ENCODE data around the gene PCDHB6. TPM values are rescaled to one million over a fixed set of nuclear protein-coding genes. Genes with fewer than 3 reads are reported as not detected.
"Not testable (repeated sequence)": the region's sequence is repeated elsewhere in the genome, so short reads cannot be mapped to it uniquely, and the experiment has no call there.

The PCDHB6 gene
- total RNA-seq, 4 donors from 2014 or later, result 0.19 TPM; not detected in 3

DNA sequence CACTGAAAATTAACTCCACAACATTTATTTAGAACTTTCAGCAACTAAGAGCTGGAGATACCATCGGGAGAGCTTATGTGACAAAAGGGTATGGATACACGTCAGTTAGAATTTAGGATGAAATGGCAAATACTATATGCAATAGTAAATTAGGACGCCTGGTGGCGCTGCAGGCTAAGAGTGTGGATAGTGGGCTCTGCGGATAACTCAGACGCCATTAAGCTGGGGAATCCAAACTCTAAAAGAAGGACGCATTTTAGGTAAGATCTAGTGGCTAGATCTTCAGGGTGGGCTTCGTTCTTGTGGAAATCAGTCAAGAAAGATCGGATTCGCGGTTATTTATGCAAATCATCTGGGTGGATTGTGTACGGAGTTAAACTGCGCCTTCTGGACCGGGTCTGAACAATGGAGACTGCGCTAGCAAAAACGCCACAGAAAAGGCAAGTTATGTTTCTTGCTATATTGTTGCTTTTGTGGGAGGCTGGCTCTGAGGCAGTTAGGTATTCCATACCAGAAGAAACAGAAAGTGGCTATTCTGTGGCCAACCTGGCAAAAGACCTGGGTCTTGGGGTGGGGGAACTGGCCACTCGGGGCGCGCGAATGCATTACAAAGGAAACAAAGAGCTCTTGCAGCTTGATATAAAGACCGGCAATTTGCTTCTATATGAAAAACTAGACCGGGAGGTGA, 14.7 kb upstream of the PCDHB6 start, which contains the start of gene PCDHB5:
TSS of gene PCDHB5 (plus strand) at position 177 of the 688 bp plus-strand sequence. CDS start at position 406, 229 bp downstream.
- Histone ChIP-seq H3K27ac (no peak within 1 kb of the TSS), H3K9me3 (peaks cover 0 to 78% (median 29%) of the 10 kb centered on the region in 3 donors)
- DNase-seq, result no peak

DNA sequence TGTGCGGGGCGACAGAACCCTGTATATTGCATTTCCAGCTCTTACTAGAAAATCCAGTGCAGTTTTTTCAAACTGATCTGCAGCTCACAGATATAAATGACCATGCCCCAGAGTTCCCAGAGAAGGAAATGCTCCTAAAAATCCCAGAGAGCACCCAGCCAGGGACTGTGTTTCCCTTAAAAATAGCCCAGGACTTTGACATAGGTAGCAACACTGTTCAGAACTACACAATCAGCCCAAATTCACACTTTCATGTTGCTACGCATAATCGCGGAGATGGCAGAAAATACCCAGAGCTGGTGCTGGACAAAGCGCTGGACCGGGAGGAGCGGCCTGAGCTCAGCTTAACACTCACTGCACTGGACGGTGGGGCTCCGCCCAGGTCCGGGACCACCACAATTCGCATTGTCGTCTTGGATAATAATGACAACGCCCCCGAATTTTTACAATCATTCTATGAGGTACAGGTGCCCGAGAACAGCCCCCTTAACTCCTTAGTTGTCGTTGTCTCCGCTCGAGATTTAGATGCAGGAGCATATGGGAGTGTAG, 14.1 kb upstream of the PCDHB6 start:
- TF ChIP-seq, protein P1, sequence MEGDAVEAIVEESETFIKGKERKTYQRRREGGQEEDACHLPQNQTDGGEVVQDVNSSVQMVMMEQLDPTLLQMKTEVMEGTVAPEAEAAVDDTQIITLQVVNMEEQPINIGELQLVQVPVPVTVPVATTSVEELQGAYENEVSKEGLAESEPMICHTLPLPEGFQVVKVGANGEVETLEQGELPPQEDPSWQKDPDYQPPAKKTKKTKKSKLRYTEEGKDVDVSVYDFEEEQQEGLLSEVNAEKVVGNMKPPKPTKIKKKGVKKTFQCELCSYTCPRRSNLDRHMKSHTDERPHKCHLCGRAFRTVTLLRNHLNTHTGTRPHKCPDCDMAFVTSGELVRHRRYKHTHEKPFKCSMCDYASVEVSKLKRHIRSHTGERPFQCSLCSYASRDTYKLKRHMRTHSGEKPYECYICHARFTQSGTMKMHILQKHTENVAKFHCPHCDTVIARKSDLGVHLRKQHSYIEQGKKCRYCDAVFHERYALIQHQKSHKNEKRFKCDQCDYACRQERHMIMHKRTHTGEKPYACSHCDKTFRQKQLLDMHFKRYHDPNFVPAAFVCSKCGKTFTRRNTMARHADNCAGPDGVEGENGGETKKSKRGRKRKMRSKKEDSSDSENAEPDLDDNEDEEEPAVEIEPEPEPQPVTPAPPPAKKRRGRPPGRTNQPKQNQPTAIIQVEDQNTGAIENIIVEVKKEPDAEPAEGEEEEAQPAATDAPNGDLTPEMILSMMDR (IDR thresholded peaks at IDR 0.05), result no peak
- no peak for TF ChIP-seq POLR2A (IDR thresholded peaks at IDR 0.05)
- Histone ChIP-seq H3K4me1 (no peaks in the 10 kb centered on the region), H3K9me3 (peaks cover 0 to 83% (median 29%) of the 10 kb centered on the region in 3 donors), H3K27me3 (no peaks in the 10 kb centered on the region), H3K27ac (no peak overlapping the region), H3K4me3 (peak overlapping the region; percentile 1 to 56 (median 27)), H3K36me3 (no peaks in the 10 kb centered on the region)
- DNase-seq, result no peak
- WGBS, 2 donors, result 64 to 67% methylated on average over 18 to 19 of the region's 19 CpGs
- intact Hi-C loops (cut with DNase I), result no loop called here

More for the DNA sequence above, 14.7 kb upstream of the PCDHB6 start, which contains the start of gene PCDHB5:
- Histone ChIP-seq H3K27me3 (no peaks in the 10 kb centered on the region), H3K4me1 (no peaks in the 10 kb centered on the region), H3K36me3 (no peaks in the 10 kb centered on the region), H3K4me3 (peak within 1 kb of the TSS; percentile 1 to 56 (median 27))
- intact Hi-C loops (cut with DNase I), result no loop called here
- 25 to 37% methylated on average over 19 to 22 of the region's 22 CpGs for WGBS, 2 donors
- no peak for TF ChIP-seq POLR2A (IDR thresholded peaks at IDR 0.05)
- TF ChIP-seq, protein P1 (IDR thresholded peaks at IDR 0.05), result peak in 1 of 6 experiments; percentile 21

DNA sequence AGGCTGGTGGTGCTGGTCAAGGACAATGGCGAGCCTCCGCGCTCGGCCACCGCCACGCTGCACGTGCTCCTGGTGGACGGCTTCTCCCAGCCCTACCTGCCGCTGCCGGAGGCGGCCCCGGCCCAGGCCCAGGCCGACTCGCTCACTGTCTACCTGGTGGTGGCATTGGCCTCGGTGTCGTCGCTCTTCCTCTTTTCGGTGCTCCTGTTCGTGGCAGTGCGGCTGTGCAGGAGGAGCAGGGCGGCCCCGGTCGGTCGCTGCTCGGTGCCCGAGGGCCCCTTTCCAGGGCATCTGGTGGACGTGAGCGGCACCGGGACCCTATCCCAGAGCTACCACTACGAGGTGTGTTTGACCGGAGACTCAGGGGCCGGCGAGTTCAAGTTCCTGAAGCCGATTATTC, 12.5 kb upstream of the PCDHB6 start:
- H3K27ac ChIP-seq; H3K36me3 ChIP-seq; H3K4me1 ChIP-seq; intact Hi-C loops (cut with DNase I); DNase-seq; H3K4me3 ChIP-seq; H3K27me3 ChIP-seq: not testable (repeated sequence)
- peaks cover 0 to 82% (median 29%) of the 10 kb centered on the region in 3 donors for H3K9me3 ChIP-seq
- 53 to 82% methylated on average over 2 to 23 of the region's 34 CpGs for WGBS, 2 donors

DNA sequence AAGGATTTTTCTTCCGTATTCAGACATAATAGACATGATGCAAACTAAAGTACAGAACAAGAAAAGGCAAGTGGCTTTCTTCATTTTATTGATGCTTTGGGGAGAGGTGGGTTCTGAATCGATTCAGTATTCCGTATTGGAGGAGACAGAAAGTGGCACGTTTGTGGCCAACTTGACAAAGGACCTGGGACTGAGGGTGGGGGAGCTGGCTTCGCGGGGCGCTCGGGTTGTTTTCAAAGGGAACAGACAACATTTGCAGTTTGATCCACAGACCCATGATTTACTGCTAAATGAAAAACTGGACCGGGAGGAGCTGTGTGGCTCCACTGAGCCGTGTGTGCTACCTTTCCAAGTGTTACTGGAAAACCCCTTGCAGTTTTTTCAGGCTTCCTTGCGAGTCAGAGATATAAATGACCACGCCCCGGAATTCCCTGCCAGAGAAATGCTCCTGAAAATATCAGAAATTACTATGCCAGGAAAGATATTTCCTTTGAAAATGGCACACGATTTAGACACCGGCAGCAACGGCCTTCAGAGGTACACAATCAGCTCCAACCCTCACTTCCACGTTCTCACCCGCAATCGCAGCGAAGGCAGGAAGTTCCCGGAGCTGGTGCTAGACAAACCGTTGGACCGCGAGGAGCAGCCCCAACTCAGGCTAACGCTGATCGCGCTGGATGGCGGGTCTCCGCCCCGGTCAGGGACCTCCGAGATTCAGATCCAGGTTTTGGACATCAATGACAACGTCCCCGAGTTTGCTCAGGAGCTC, 551 bp downstream of the PCDHB6 start:
- no peak overlapping the region for H3K4me3 ChIP-seq
- H3K36me3 ChIP-seq, result no peaks in the 10 kb centered on the region
- TF ChIP-seq POLR2A (IDR thresholded peaks at IDR 0.05), result no peak
- TF ChIP-seq, protein P1 (IDR thresholded peaks at IDR 0.05), result no peak
- no peak for DNase-seq
- peaks cover 0 to 45% (median 28%) of the 10 kb centered on the region in 3 donors for H3K9me3 ChIP-seq
- H3K27ac ChIP-seq, result no peak overlapping the region
- intact Hi-C loops (cut with DNase I), result no loop called here
- peaks cover 0 to 10% (median 0%) of the 10 kb centered on the region in 4 donors for H3K27me3 ChIP-seq
- 55 to 60% methylated on average over 24 to 33 of the region's 33 CpGs for WGBS, 2 donors
- H3K4me1 ChIP-seq, result no peaks in the 10 kb centered on the region

DNA sequence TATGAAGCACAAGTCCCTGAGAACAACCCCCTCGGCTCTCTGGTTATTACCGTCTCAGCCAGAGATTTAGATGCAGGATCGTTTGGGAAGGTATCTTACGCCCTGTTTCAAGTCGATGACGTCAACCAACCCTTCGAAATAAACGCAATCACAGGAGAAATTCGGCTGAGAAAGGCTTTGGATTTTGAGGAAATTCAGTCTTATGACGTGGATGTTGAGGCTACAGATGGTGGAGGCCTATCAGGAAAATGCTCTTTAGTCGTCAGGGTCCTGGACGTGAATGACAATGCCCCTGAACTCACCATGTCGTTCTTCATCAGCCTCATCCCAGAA, 1.1 kb downstream of the PCDHB6 start:
- no peak for DNase-seq
- intact Hi-C loops (cut with DNase I), result no loop called here
- peaks cover 0 to 49% (median 28%) of the 10 kb centered on the region in 3 donors for H3K9me3 ChIP-seq

DNA sequence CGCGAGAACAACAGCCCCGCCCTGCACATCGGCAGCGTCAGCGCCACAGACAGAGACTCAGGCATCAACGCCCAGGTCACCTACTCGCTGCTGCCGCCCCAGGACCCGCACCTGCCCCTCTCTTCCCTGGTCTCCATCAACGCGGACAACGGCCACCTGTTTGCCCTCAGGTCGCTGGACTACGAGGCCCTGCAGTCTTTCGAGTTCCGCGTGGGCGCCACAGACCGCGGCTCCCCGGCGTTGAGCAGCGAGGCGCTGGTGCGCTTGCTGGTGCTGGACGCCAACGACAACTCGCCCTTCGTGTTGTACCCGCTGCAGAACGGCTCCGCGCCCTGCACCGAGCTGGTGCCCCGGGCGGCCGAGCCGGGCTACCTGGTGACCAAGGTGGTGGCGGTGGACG, 1.8 kb downstream of the PCDHB6 start:
- H3K4me1 ChIP-seq; DNase-seq; intact Hi-C loops (cut with DNase I); H3K4me3 ChIP-seq; H3K27ac ChIP-seq; H3K36me3 ChIP-seq: not testable (repeated sequence)
- Histone ChIP-seq H3K9me3 (peaks cover 0 to 55% (median 33%) of the 10 kb centered on the region in 3 donors), H3K27me3 (peaks cover 0 to 10% (median 0%) of the 10 kb centered on the region in 4 donors)
- 40 to 54% methylated on average over 12 to 23 of the region's 41 CpGs for WGBS, 2 donors

More for the DNA sequence above, 1.1 kb downstream of the PCDHB6 start:
- H3K27me3 ChIP-seq, result peaks cover 0 to 10% (median 0%) of the 10 kb centered on the region in 4 donors
- H3K4me1 ChIP-seq, result no peaks in the 10 kb centered on the region
- no peak overlapping the region for H3K27ac ChIP-seq
- WGBS, 2 donors, result 50 to 64% methylated on average over 13 of the region's 13 CpGs
- no peaks in the 10 kb centered on the region for H3K36me3 ChIP-seq
- no peak overlapping the region for H3K4me3 ChIP-seq
- TF ChIP-seq, protein P1 (IDR thresholded peaks at IDR 0.05), result no peak
- TF ChIP-seq POLR2A (IDR thresholded peaks at IDR 0.05), result no peak

DNA sequence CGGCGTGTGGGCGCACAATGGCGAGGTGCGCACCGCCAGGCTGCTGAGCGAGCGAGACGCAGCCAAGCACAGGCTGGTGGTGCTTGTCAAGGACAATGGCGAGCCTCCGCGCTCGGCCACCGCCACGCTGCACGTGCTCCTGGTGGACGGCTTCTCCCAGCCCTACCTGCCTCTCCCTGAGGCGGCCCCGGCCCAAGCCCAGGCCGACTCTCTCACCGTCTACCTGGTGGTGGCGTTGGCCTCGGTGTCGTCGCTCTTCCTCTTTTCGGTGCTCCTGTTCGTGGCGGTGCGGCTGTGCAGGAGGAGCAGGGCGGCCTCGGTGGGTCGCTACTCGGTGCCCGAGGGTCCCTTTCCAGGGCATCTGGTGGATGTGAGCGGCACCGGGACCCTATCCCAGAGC, 2.2 kb downstream of the PCDHB6 start:
- H3K27me3 ChIP-seq, result peaks cover 0 to 12% (median 0%) of the 10 kb centered on the region in 4 donors
- H3K4me3 ChIP-seq; intact Hi-C loops (cut with DNase I); H3K27ac ChIP-seq; DNase-seq; H3K36me3 ChIP-seq; H3K4me1 ChIP-seq: not testable (repeated sequence)
- 51% methylated on average over 7 of the region's 36 CpGs; no CpG with 5 or more reads in 1 of the 2 donors for WGBS, 2 donors
- H3K9me3 ChIP-seq, result peaks cover 0 to 60% (median 37%) of the 10 kb centered on the region in 3 donors

Data from esophagus squamous epithelium (tissue), 5 donors.